ENCODE results near the gene DTNBP1.

DTNBP1 gene

GRCh38 chr6:15501826-15502445, 160.9 kb downstream of the DTNBP1 start:
- DNase-seq (ENCODE audit: low read depth): no peak

- no peak for DNase-seq (ENCODE audit: low read depth)
Observed at GRCh38 chr6:15500901-15501825, 161.7 kb downstream of the DTNBP1 start.

GRCh38 chr6:15500078-15500740, 162.6 kb downstream of the DTNBP1 start:
- no peak for DNase-seq (ENCODE audit: low read depth)

- no peak for DNase-seq (ENCODE audit: low read depth)
Observed at GRCh38 chr6:15499591-15499990, 163.2 kb downstream of the DTNBP1 start.

GRCh38 chr6:15499125-15499524, 163.7 kb downstream of the DTNBP1 start:
- DNase-seq (ENCODE audit: low read depth): no peak

GRCh38 chr6:15498640-15499039, 164.2 kb downstream of the DTNBP1 start:
- DNase-seq (ENCODE audit: low read depth): no peak

- DNase-seq (ENCODE audit: low read depth): no peak
Observed at GRCh38 chr6:15496345-15497131, 166.3 kb downstream of the DTNBP1 start.

GRCh38 chr6:15495375-15495901, 167.4 kb downstream of the DTNBP1 start:
- DNase-seq (ENCODE audit: low read depth): no peak

- DNase-seq (ENCODE audit: low read depth): no peak
Observed at GRCh38 chr6:15493437-15494168, 169.2 kb downstream of the DTNBP1 start.

- no peak for DNase-seq (ENCODE audit: low read depth)
Observed at GRCh38 chr6:15491986-15492269, 170.9 kb downstream of the DTNBP1 start.

GRCh38 chr6:15491255-15491985, 171.4 kb downstream of the DTNBP1 start:
- peak; percentile 64 for DNase-seq (ENCODE audit: low read depth)

- DNase-seq (ENCODE audit: low read depth): no peak
Observed at GRCh38 chr6:15490242-15491100, 172.4 kb downstream of the DTNBP1 start.

GRCh38 chr6:15489261-15489962, 173.4 kb downstream of the DTNBP1 start:
- DNase-seq (ENCODE audit: low read depth): no peak

- DNase-seq (ENCODE audit: low read depth): no peak
Observed at GRCh38 chr6:15487262-15487661, 175.6 kb downstream of the DTNBP1 start.

- DNase-seq (ENCODE audit: low read depth): no peak
Observed at GRCh38 chr6:15485936-15486335, 176.9 kb downstream of the DTNBP1 start.

- DNase-seq (ENCODE audit: low read depth): no peak
Observed at GRCh38 chr6:15484821-15485220, 178.0 kb downstream of the DTNBP1 start.

- DNase-seq (ENCODE audit: low read depth): no peak
Observed at GRCh38 chr6:15484140-15484539, 178.7 kb downstream of the DTNBP1 start.

GRCh38 chr6:15483060-15483459, 179.8 kb downstream of the DTNBP1 start:
- DNase-seq (ENCODE audit: low read depth): no peak
